HG02884 (cell line): ENCODE results near the gene PTPN2.

Experiments
- ATAC-seq: cut with Tn5 transposase; IDR thresholded peaks from one replicate; pipeline ENCODE4 v1.9.1; 2021; ENCODE audit warnings: mild to moderate bottlenecking, moderate library complexity; ENCODE audit not compliant: unreplicated experiment

PTPN2 gene

GRCh38 chr18:12750076-12750714, 133.8 kb downstream of the PTPN2 start:
- ATAC-seq: no peak

- ATAC-seq: no peak
These were observed 134.9 kb downstream of the PTPN2 start for GRCh38 chr18:12749121-12749520.

GRCh38 chr18:12748671-12749070, 135.4 kb downstream of the PTPN2 start:
- ATAC-seq: no peak

- ATAC-seq: no peak
These were observed 136.3 kb downstream of the PTPN2 start for GRCh38 chr18:12747530-12748315.

- no peak for ATAC-seq
These were observed 138.8 kb downstream of the PTPN2 start for GRCh38 chr18:12745095-12745795.

- ATAC-seq: no peak
These were observed 139.9 kb downstream of the PTPN2 start for GRCh38 chr18:12744103-12744502.

GRCh38 chr18:12742453-12742852, 141.6 kb downstream of the PTPN2 start:
- ATAC-seq: no peak
